A673 (cell line): Measurements from ENCODE around the gene RHBDD3. TPM values are rescaled to one million over a fixed set of nuclear protein-coding genes. Genes with fewer than 3 reads are reported as not detected.
"Not testable (repeated sequence)": the region's sequence is repeated elsewhere in the genome, so short reads cannot be mapped to it uniquely, and the experiment has no call there.

Source experiments
- BruUV-seq: library from RNA; stranded (reverse); fragments of 400-500 nt; replicated peaks from 2 replicates; lab custom pipeline; 2021; lab: Mats Ljungman, UMichigan
- CTCF ChIA-PET: fragments of 300-600 bp; sonication (Branson Sonifier 250); formaldehyde crosslinking; loops from one replicate; lab custom pipeline; 2022; ENCODE audit warnings: antibody characterized with exemption; lab: Charles Lee
- POLR2A ChIA-PET: fragments of 300-600 bp; sonication (Branson Sonifier 250); formaldehyde crosslinking; loops from one replicate; lab custom pipeline; 2022; ENCODE audit warnings: antibody characterized with exemption; ENCODE audit not compliant: low non-redundant PET; lab: Charles Lee
- DNase-seq: peaks from one replicate; pipeline ENCODE4 v3.0.0-alpha.2; 2015; ENCODE audit warnings: low spot score
- H3K27ac ChIP-seq: fragments of 200-600 bp; sonication (generic); 2 replicates; pipeline ENCODE4 v1.5.1; 2016; ENCODE audit warnings: mixed run types, low read depth, mild to moderate bottlenecking, mixed read lengths, antibody characterized with exemption, low read length; ENCODE audit not compliant: poor library complexity, severe bottlenecking
- H3K27me3 ChIP-seq: fragments of 200-600 bp; sonication (generic); replicated peaks from 2 replicates; pipeline ENCODE4 v1.6.1; 2017; ENCODE audit warnings: mixed run types, low read depth, mild to moderate bottlenecking, mixed read lengths, antibody characterized with exemption, low read length; ENCODE audit not compliant: insufficient read depth, poor library complexity
- H3K36me3 ChIP-seq: fragments of 200-600 bp; sonication (generic); 2 replicates; pipeline ENCODE4 v1.6.1; 2016; ENCODE audit warnings: mixed run types, mild to moderate bottlenecking, mixed read lengths, antibody characterized with exemption, low read length; ENCODE audit not compliant: insufficient read depth, poor library complexity, severe bottlenecking
- H3K4me1 ChIP-seq: fragments of 200-600 bp; sonication (generic); 2 replicates; pipeline ENCODE4 v1.6.1; 2017; ENCODE audit warnings: mixed run types, mild to moderate bottlenecking, mixed read lengths, antibody characterized with exemption, low read length; ENCODE audit not compliant: insufficient read depth, poor library complexity, severe bottlenecking
- H3K4me3 ChIP-seq: fragments of 200-600 bp; sonication (generic); 2 replicates; pipeline ENCODE4 v1.5.1; 2016; ENCODE audit warnings: low read depth, mixed run types, mild to moderate bottlenecking, mixed read lengths, low read length; ENCODE audit not compliant: poor library complexity, severe bottlenecking
- H3K9me3 ChIP-seq: fragments of 200-600 bp; sonication (generic); 2 replicates; pipeline ENCODE4 v1.6.1; 2016; ENCODE audit warnings: mixed run types, low read depth, mild to moderate bottlenecking, mixed read lengths, antibody characterized with exemption, low read length; ENCODE audit not compliant: poor library complexity, severe bottlenecking
- EZH2 ChIP-seq: fragments of 200-600 bp; sonication (generic); IDR thresholded peaks from 2 replicates; pipeline ENCODE4 v1.6.1; 2017; ENCODE audit warnings: borderline replicate concordance, low read depth, mild to moderate bottlenecking, mixed read lengths, antibody characterized with exemption, low read length; ENCODE audit not compliant: poor library complexity, severe bottlenecking
- intact Hi-C: fragments of 100-400 bp; cut with micrococcal nuclease; formaldehyde crosslinking; loops from one replicate; pipeline ENCODE4 v1.10.0; 2022; ENCODE audit not compliant: unreplicated experiment
- total RNA-seq: library from RNA; stranded (reverse); gene quantifications from 2 replicates; pipeline ENCODE4 v1.2.3, GENCODE V29; 2021
- TF ChIP-seq, protein P1 (sequence below): fragments of 300-800, 200-600 bp; sonication (generic); conservative IDR thresholded peaks from 2 replicates; pipeline ENCODE4 v1.5.1; 2017; ENCODE audit warnings: low read depth, mild to moderate bottlenecking, antibody characterized with exemption, low read length, moderate library complexity, mixed read lengths

RHBDD3 gene
- total RNA-seq, 1 experiment from 2014 or later, result 84.0 TPM

DNA sequence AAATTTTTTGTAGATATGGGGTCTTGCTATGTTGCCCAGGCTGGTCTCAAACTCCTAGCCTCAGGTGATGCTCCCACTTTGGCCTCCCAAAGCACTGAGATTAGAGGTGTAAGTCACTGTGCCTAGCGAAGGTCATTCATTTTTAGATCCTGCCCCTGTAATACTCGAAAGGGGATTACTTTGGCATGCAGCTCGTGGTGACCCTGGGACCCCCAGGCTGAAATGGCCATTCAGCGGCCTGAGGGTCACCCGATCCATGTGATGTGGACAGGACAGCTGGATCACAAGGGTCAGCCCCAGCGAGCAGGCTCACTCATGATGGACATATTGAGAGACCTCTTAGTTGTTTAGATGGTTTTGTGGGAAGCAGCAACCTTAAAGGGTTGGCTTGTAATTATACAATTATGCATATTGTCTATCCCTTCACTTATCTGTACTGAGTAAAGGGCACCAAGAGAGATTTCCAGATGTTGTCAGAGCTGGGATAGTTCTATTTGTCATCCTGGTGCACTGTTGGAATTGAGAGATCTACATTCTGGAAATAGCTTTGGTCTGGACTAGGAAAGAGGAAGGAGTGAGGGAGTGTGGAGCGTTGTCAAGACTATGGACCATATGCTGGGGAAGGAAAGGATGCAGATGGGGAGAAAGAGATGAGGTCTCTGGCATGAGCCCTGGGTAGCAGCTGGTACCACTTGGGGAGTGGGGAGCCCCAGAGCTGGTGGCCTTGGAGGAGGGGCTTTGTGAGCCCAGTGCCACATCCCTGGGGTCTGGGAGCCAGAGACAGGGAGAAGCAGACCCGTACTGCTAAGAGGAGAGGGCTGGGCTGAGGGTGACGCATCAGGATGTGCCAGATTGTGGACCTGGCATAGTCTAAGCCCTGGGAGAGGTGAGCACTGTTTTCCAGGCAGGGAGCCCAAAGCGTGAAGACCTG, 15.5 kb downstream of the RHBDD3 start:
- CTCF ChIA-PET, result no interaction called here
- DNase-seq, result no peak
- no peaks in the 10 kb centered on the region for H3K4me1 ChIP-seq
- TF ChIP-seq, protein P1, sequence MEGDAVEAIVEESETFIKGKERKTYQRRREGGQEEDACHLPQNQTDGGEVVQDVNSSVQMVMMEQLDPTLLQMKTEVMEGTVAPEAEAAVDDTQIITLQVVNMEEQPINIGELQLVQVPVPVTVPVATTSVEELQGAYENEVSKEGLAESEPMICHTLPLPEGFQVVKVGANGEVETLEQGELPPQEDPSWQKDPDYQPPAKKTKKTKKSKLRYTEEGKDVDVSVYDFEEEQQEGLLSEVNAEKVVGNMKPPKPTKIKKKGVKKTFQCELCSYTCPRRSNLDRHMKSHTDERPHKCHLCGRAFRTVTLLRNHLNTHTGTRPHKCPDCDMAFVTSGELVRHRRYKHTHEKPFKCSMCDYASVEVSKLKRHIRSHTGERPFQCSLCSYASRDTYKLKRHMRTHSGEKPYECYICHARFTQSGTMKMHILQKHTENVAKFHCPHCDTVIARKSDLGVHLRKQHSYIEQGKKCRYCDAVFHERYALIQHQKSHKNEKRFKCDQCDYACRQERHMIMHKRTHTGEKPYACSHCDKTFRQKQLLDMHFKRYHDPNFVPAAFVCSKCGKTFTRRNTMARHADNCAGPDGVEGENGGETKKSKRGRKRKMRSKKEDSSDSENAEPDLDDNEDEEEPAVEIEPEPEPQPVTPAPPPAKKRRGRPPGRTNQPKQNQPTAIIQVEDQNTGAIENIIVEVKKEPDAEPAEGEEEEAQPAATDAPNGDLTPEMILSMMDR, result no peak
- TF ChIP-seq EZH2, result no peak
- no peaks in the 10 kb centered on the region for H3K9me3 ChIP-seq
- POLR2A ChIA-PET, result no interaction called here
- H3K36me3 ChIP-seq, result no peaks in the 10 kb centered on the region
- H3K27me3 ChIP-seq, result no peaks in the 10 kb centered on the region
- no peak overlapping the region for H3K27ac ChIP-seq
- BruUV-seq, result no TSS peak
- H3K4me3 ChIP-seq, result no peak overlapping the region
- intact Hi-C loops, result no loop called here

DNA sequence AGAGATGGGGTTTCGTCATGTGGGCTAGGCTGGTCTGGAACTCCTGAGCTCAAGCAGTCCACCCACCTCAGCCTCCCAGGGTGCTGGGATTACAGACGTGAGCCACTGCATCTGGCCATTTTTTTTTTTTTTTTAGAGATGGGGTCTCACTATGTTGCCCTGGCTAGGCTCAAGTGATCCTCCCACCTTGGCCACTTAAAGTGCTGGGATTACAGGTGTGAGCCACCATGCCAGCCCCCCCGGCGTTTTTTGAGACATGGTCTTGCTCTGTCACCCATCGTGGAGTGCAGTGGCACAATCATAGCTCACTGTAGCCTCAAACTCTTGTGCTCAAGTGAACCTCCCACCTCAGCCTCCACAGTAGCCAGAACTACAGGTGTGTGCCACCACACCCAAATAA, 16.5 kb downstream of the RHBDD3 start:
- Histone ChIP-seq H3K27me3 (no peaks in the 10 kb centered on the region), H3K27ac (no peak overlapping the region), H3K4me3 (no peak overlapping the region), H3K9me3 (no peaks in the 10 kb centered on the region), H3K36me3 (no peaks in the 10 kb centered on the region), H3K4me1 (no peaks in the 10 kb centered on the region)
- TF ChIP-seq, protein P1, result no peak
- no peak for TF ChIP-seq EZH2
- DNase-seq, result no peak
- BruUV-seq, result no TSS peak
- ChIA-PET CTCF (no interaction called here), POLR2A (no interaction called here)
- intact Hi-C loops, result no loop called here

- H3K36me3 ChIP-seq, BruUV-seq, H3K4me3 ChIP-seq, POLR2A ChIA-PET, CTCF ChIA-PET, DNase-seq, H3K27me3 ChIP-seq, H3K9me3 ChIP-seq, H3K4me1 ChIP-seq, H3K27ac ChIP-seq: not testable (repeated sequence)
- intact Hi-C loops, result loop anchor here (5.0 to 10.0 kb wide), 4 partner anchors 46 to 653 kb away; no protein-coding TSS in a partner anchor
These were observed 19.9 kb downstream of the RHBDD3 start for GRCh38 chr22:29247891-29248290.
